ENCODE data around the gene TRIP12.
"Not testable (repeated sequence)": the region's sequence is repeated elsewhere in the genome, so short reads cannot be mapped to it uniquely, and the experiment has no call there.

TRIP12 gene

GRCh38 chr2:229852565-229852964 is 69.2 kb downstream of the TRIP12 start:
- Histone ChIP-seq H3K27me3 (no peaks in the 10 kb centered on the region), H3K36me3 (peaks cover 16% of the 10 kb centered on the region), H3K9me3 (no peaks in the 10 kb centered on the region), H3K4me3 (ENCODE audit: low read depth, low read length) (no peak overlapping the region), H3K4me1 (no peaks in the 10 kb centered on the region; the same call in 1 of the 2 replicates)
- DNase-seq, result no peak
- no peak for TF ChIP-seq CTCF (IDR thresholded peaks at IDR 0.05; ENCODE audit: low read depth, low read length)

DNA sequence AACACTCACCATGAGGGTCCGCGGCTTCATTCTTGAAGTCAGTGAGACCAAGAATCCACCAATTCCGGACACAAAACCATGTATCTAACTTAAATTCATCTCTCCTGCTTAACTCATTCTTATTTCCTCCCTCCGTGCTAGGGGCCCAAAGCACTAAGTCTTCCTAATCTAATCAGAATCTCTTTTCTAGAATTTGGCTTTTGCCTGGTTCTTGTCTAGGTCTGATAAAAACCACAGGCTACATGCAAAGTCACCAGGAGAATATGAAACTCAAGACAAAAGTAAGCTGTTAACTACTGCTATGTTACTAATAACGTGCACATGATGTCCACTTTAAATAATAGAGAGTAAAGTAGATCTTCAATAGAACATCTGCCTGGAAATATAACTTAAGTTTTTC is 69.9 kb downstream of the TRIP12 start:
- Histone ChIP-seq H3K36me3 (peaks cover 16% of the 10 kb centered on the region), H3K4me1 (no peaks in the 10 kb centered on the region; the same call in 1 of the 2 replicates), H3K4me3 (ENCODE audit: low read depth, low read length) (no peak overlapping the region), H3K9me3 (no peaks in the 10 kb centered on the region), H3K27me3 (no peaks in the 10 kb centered on the region)
- no peak for DNase-seq
- TF ChIP-seq CTCF (IDR thresholded peaks at IDR 0.05; ENCODE audit: low read depth, low read length), result no peak

- not testable (repeated sequence) for H3K9me3 ChIP-seq; H3K27me3 ChIP-seq; DNase-seq; H3K4me1 ChIP-seq; H3K4me3 ChIP-seq (ENCODE audit: low read depth, low read length)
- peaks cover 16% of the 10 kb centered on the region for H3K36me3 ChIP-seq
These were observed 71.2 kb downstream of the TRIP12 start for GRCh38 chr2:229850355-229851275.

GRCh38 chr2:229849073-229849472 is 72.7 kb downstream of the TRIP12 start:
- H3K4me3 ChIP-seq (ENCODE audit: low read depth, low read length), result no peak overlapping the region
- peaks cover 18% of the 10 kb centered on the region for H3K36me3 ChIP-seq
- TF ChIP-seq CTCF (IDR thresholded peaks at IDR 0.05; ENCODE audit: low read depth, low read length), result no peak

DNA sequence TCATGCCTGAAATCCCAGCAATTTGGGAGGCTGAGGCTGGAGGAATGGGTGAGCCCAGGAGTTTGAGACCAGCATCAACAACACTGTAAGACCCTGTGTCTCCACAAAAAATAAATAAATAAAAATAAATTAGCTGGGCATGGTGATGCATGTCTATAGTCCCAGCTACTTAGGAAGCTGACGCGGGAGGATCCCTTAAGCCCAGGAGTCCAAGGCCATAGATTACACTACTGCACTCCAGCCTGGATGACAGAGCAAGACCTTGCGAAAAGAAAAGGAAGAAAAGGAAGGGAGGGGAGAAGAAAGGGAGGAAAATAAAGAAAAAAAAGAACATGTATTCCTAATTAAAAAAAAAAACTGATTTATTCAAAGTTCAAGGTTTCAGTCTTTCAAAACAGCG is 78.2 kb downstream of the TRIP12 start:
- Histone ChIP-seq H3K27me3 (no peaks in the 10 kb centered on the region), H3K9me3 (no peaks in the 10 kb centered on the region), H3K36me3 (peaks cover 8% of the 10 kb centered on the region; the same call in 1 of the 2 replicates), H3K4me3 (ENCODE audit: low read depth, low read length) (no peak overlapping the region), H3K4me1 (no peaks in the 10 kb centered on the region)
- no peak for TF ChIP-seq CTCF (IDR thresholded peaks at IDR 0.05; ENCODE audit: low read depth, low read length)
- no peak for DNase-seq

More at GRCh38 chr2:229849073-229849472, 72.7 kb downstream of the TRIP12 start:
- no peaks in the 10 kb centered on the region for H3K27me3 ChIP-seq
- no peak for DNase-seq
- H3K4me1 ChIP-seq, result no peaks in the 10 kb centered on the region
- no peaks in the 10 kb centered on the region for H3K9me3 ChIP-seq

- no peak for TF ChIP-seq CTCF (IDR thresholded peaks at IDR 0.05; ENCODE audit: low read depth, low read length)
- Histone ChIP-seq H3K4me1 (no peaks in the 10 kb centered on the region), H3K4me3 (ENCODE audit: low read depth, low read length) (no peak overlapping the region), H3K9me3 (no peaks in the 10 kb centered on the region), H3K27me3 (no peaks in the 10 kb centered on the region), H3K36me3 (peaks cover 8% of the 10 kb centered on the region)
- no peak for DNase-seq
These were observed 83.1 kb downstream of the TRIP12 start for GRCh38 chr2:229838729-229839128.
